HS-5 (cell line): ENCODE measurements around the gene XDH.

ENCODE experiments used
- DNase-seq: peaks from one replicate; pipeline ENCODE4 v3.0.0-alpha.2; 2012; ENCODE audit warnings: low read depth

Gene XDH

GRCh38 chr2:31414601-31415241 is at the start of gene XDH:
XDH (minus strand) TSS chr2:31414742; CDS start chr2:31414666, 76 bp downstream.
- no peak for DNase-seq

- DNase-seq, result no peak
Measured at GRCh38 chr2:31457651-31458050, 43.1 kb upstream of the XDH start.

GRCh38 chr2:31446848-31447247 is 32.3 kb upstream of the XDH start:
- DNase-seq, result no peak

- DNase-seq, result no peak
Measured at GRCh38 chr2:31442376-31442775, 27.8 kb upstream of the XDH start.

- DNase-seq, result peak; percentile 95
Measured at GRCh38 chr2:31440764-31441163, 26.2 kb upstream of the XDH start.

- no peak for DNase-seq
Measured at GRCh38 chr2:31434911-31435310, 20.4 kb upstream of the XDH start.

- DNase-seq, result no peak
Measured at GRCh38 chr2:31433541-31433940, 19.0 kb upstream of the XDH start.

- DNase-seq, result no peak
Measured at GRCh38 chr2:31430439-31431165, 16.1 kb upstream of the XDH start.

- no peak for DNase-seq
Measured at GRCh38 chr2:31429759-31430438, 15.4 kb upstream of the XDH start.

GRCh38 chr2:31429040-31429439 is 14.5 kb upstream of the XDH start:
- no peak for DNase-seq

- no peak for DNase-seq
Measured at GRCh38 chr2:31428001-31428418, 13.5 kb upstream of the XDH start.

GRCh38 chr2:31426096-31426495 is 11.6 kb upstream of the XDH start:
- DNase-seq, result no peak

GRCh38 chr2:31421634-31422033 is 7.1 kb upstream of the XDH start:
- DNase-seq, result no peak

GRCh38 chr2:31420936-31421335 is 6.4 kb upstream of the XDH start:
- DNase-seq, result no peak

- DNase-seq, result no peak
Measured at GRCh38 chr2:31419386-31419785, 4.8 kb upstream of the XDH start.

GRCh38 chr2:31415421-31415820 is 879 bp upstream of the XDH start:
- no peak for DNase-seq

GRCh38 chr2:31413862-31414550 is 536 bp downstream of the XDH start:
- no peak for DNase-seq

GRCh38 chr2:31413025-31413424 is 1.5 kb downstream of the XDH start:
- no peak for DNase-seq

GRCh38 chr2:31411771-31412170 is 2.8 kb downstream of the XDH start:
- DNase-seq, result no peak

GRCh38 chr2:31406593-31407385 is 7.8 kb downstream of the XDH start:
- DNase-seq, result no peak

- no peak for DNase-seq
Measured at GRCh38 chr2:31404827-31405226, 9.7 kb downstream of the XDH start.

GRCh38 chr2:31404302-31404701 is 10.2 kb downstream of the XDH start:
- no peak for DNase-seq
